ENCODE measurements around the gene FGFBP3. TPM values are rescaled to one million over a fixed set of nuclear protein-coding genes. Genes with fewer than 3 reads are reported as not detected.

Gene FGFBP3
- total RNA-seq, 3 donors from 2014 or later: 0.85 to 2.1 (median 1.0) TPM

DNA sequence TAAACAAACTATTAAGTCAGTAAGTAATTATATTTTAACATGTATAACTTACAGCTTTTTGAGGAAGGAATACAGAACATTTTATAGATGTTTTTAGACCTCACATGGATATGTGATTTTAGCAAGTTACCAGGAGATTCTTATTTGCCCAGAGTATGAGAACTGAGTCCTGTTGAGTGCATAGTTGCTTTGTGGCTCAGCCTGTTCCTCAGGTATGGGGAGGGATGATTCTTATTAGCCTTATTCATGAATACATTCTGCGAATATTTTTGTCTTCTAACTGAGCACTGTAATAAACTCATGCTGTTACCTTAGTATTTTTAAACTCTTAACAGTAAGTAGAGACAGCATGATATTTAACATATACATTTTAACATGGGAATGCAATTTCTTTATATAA is 32.1 kb upstream of the FGFBP3 start:
- no peaks in the 10 kb centered on the region for H3K36me3 ChIP-seq (ENCODE audit: low read depth)
- no peaks in the 10 kb centered on the region for H3K4me1 ChIP-seq (ENCODE audit: low read depth)
- H3K9me3 ChIP-seq: no peaks in the 10 kb centered on the region
- ATAC-seq: no peak
- no peak overlapping the region for H3K4me3 ChIP-seq
- TF ChIP-seq, protein P1, sequence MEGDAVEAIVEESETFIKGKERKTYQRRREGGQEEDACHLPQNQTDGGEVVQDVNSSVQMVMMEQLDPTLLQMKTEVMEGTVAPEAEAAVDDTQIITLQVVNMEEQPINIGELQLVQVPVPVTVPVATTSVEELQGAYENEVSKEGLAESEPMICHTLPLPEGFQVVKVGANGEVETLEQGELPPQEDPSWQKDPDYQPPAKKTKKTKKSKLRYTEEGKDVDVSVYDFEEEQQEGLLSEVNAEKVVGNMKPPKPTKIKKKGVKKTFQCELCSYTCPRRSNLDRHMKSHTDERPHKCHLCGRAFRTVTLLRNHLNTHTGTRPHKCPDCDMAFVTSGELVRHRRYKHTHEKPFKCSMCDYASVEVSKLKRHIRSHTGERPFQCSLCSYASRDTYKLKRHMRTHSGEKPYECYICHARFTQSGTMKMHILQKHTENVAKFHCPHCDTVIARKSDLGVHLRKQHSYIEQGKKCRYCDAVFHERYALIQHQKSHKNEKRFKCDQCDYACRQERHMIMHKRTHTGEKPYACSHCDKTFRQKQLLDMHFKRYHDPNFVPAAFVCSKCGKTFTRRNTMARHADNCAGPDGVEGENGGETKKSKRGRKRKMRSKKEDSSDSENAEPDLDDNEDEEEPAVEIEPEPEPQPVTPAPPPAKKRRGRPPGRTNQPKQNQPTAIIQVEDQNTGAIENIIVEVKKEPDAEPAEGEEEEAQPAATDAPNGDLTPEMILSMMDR (IDR thresholded peaks at IDR 0.05): no peak
- intact Hi-C loops (cut with DNase I, micrococcal nuclease): no loop called here
- no peak for DNase-seq

DNA sequence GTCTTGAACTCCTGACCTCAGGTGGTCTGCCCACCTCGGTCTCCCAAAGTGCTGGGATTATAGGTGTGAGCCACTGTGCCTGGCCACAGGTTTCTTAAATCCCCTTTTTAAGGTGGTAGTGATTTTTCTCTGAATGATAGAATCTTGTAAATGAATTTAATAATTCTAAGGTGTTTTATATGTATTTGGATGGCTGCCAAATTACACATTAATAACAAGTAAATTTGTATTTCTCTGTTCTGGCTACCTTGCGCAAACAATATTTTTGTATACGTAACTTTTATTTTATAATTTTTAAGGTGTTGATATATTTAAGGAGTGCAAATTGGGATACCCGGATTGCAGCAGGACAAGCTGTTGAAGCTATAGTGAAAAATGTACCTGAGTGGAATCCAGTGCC is 30.4 kb upstream of the FGFBP3 start:
- ATAC-seq (no peak), DNase-seq (no peak)
- Histone ChIP-seq H3K9me3 (no peaks in the 10 kb centered on the region), H3K4me3 (no peak overlapping the region), H3K4me1 (ENCODE audit: low read depth) (no peaks in the 10 kb centered on the region), H3K36me3 (ENCODE audit: low read depth) (no peaks in the 10 kb centered on the region)
- TF ChIP-seq, protein P1 (IDR thresholded peaks at IDR 0.05): no peak
- intact Hi-C loops (cut with DNase I, micrococcal nuclease): no loop called here

DNA sequence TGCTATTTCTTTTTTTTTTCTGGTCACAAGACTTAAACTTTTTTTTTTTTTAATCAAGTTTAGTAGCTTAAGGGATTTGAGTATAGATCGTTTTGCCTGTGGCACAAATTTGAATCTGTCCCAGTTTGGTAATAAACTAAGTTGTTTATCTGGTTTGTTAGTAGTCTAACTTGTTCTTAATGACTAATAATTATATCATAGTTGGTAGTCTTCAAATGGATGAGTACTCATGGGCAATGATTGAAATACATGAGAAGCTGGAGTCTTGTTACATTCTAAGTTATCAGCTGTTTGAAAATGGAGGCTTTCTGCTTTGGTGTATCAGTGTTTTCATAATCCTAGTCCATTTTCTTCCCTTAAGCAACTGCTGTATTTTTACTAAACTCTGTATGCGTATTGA is 26.6 kb upstream of the FGFBP3 start:
- no peak for ATAC-seq
- H3K4me1 ChIP-seq (ENCODE audit: low read depth): peaks cover 7% of the 10 kb centered on the region
- TF ChIP-seq, protein P1 (IDR thresholded peaks at IDR 0.05): no peak

DNA sequence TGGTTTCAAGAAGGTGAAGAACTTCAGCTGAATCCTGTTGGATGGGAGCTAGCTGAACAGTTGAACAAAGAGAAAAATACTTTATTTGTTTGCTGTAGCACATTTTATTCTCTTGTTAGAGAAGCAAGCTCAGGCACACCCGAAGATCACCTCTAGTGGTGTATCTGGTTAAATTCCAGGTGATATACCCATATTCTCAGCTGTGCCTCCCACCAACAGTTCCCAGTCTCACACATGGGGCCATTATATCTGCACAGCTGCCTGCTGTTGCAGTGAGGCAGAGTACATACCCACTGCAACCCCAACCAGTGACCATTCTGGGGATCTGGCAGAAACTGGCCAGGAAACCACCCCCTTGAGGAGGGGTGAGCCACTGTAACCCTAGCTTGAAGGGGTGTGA is 23.5 kb upstream of the FGFBP3 start:
- TF ChIP-seq, protein P1 (IDR thresholded peaks at IDR 0.05): no peak
- Histone ChIP-seq H3K9me3 (no peaks in the 10 kb centered on the region), H3K36me3 (ENCODE audit: low read depth) (no peaks in the 10 kb centered on the region), H3K4me3 (no peak overlapping the region), H3K4me1 (ENCODE audit: low read depth) (peaks cover 12% of the 10 kb centered on the region)
- no peak for DNase-seq
- no peak for ATAC-seq
- intact Hi-C loops (cut with DNase I, micrococcal nuclease): no loop called here

More for the DNA sequence above, 26.6 kb upstream of the FGFBP3 start:
- no peak for DNase-seq
- no peaks in the 10 kb centered on the region for H3K36me3 ChIP-seq (ENCODE audit: low read depth)
- H3K9me3 ChIP-seq: no peaks in the 10 kb centered on the region
- H3K4me3 ChIP-seq: no peak overlapping the region
- intact Hi-C loops (cut with DNase I, micrococcal nuclease): no loop called here

DNA sequence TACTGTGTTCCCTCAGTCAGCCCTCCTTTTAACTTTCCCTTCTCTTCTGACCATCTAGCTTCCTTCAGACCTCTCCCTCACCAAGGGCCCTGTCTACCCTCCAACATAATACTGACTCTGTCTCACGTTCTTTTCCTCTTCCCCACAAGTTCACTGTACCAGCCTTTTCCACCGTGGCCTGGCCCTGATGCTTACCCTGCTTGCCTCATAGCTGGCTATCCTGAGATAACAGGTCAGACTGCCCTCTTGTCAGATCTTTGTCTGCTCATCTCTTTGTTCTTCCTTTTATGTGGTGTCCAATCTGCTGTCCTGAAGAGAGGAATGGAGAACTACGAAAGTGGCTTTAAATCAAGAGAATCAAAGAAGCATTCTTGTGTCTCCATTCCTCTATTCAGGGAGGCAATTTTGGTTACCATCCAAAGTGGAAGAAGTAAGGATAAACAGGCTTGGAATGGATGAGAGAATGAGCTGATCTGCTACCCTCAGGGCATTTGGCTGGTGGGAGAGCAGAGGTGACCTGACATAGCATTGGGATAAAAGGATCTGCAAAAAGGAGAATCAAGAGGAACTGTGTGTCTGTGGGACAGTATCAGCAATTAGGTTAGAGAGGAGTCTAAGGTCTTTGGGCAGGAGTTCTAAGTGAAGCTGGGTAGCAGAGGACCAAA is 22.4 kb upstream of the FGFBP3 start:
- Histone ChIP-seq H3K4me1 (ENCODE audit: low read depth) (peaks cover 12% of the 10 kb centered on the region), H3K4me3 (no peak overlapping the region), H3K9me3 (no peaks in the 10 kb centered on the region), H3K36me3 (ENCODE audit: low read depth) (no peaks in the 10 kb centered on the region)
- no peak for ATAC-seq
- no peak for DNase-seq
- TF ChIP-seq, protein P1 (IDR thresholded peaks at IDR 0.05): no peak
- intact Hi-C loops (cut with DNase I, micrococcal nuclease): no loop called here

DNA sequence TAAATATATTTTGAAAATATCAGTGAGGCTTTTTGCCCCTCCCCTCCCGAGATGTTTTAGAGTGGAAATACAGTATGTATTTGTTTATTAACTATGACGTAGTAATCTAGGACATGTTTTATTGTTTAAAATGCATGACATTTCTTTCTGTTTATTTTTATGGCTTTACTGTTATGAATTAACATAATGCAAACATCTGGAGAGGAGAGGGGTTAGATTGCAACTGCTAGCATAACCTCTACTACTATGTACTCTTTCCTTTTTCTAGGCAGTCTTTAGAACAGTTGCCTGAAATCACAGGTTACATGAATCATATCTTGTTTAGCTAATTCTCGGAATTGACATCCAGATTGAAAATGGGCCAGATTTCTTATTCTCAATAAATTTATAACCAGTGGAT is 21.7 kb upstream of the FGFBP3 start:
- no peak overlapping the region for H3K4me3 ChIP-seq
- TF ChIP-seq, protein P1 (IDR thresholded peaks at IDR 0.05): no peak
- ATAC-seq (no peak), DNase-seq (no peak)
- peaks cover 12% of the 10 kb centered on the region for H3K4me1 ChIP-seq (ENCODE audit: low read depth)
- no peaks in the 10 kb centered on the region for H3K36me3 ChIP-seq (ENCODE audit: low read depth)
- intact Hi-C loops (cut with DNase I, micrococcal nuclease): no loop called here
- H3K9me3 ChIP-seq: no peaks in the 10 kb centered on the region
